ENCODE results near the gene PLPPR3. TPM values are rescaled to one million over a fixed set of nuclear protein-coding genes. Genes with fewer than 3 reads are reported as not detected.

Gene PLPPR3
- total RNA-seq, 1 donor from 2014 or later, result not detected

DNA sequence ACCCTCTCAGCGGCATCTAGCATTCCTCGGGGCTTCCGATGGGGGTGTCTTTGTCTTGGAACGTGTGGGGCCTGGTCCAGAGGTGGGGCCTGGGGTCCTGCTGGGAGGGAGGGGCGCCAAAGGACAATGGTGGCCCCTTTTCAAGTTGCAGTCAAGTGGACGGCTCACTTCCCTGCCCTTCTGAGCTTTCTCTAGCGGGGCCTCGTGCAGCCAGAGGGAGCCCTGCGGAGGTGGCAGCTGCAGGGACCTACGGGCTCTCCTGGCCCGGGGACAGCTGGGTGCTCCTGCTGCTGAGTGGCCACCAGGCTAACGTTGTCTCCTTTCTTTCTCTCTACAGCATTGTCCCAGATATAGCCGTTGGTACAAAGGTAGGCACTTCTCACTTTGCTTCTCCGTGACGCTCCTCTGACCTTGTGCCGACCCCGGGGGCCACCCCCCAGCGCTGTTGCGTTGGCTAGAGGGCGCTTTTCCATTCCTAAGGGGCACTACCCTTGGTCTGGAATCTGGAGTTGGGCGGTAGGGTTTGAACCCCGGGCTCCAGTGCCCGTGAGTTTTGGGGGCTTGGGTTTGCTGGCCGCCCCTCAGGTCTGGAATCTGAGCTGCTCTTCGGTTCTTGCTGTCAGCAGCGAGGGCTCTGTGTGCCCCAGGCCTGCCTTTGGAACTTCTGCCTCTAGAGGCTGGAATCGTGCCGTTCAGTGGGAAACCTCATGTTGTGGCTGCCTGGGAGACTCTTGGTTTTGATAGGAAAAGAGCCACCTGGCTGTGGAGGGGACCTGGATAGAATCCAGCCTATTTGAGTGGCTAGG, 22.5 kb downstream of the PLPPR3 start:
- DNase-seq (ENCODE audit: low spot score), result no peak
- Mint-ChIP-seq H3K4me1 (ENCODE audit: low read depth) (peaks cover 20% of the 10 kb centered on the region), H3K27me3 (ENCODE audit: low read depth) (no peaks in the 10 kb centered on the region), H3K4me3 (ENCODE audit: low read depth) (peak overlapping the region; percentile 86), H3K9me3 (no peaks in the 10 kb centered on the region), H3K27ac (peak overlapping the region; percentile 76), H3K36me3 (ENCODE audit: low read depth) (peaks cover 57% of the 10 kb centered on the region)
- intact Hi-C loops (cut with micrococcal nuclease), result loop anchor here (5.0 kb wide), 1 partner anchor 118 kb away; the partner anchor contains the start of gene KISS1R

DNA sequence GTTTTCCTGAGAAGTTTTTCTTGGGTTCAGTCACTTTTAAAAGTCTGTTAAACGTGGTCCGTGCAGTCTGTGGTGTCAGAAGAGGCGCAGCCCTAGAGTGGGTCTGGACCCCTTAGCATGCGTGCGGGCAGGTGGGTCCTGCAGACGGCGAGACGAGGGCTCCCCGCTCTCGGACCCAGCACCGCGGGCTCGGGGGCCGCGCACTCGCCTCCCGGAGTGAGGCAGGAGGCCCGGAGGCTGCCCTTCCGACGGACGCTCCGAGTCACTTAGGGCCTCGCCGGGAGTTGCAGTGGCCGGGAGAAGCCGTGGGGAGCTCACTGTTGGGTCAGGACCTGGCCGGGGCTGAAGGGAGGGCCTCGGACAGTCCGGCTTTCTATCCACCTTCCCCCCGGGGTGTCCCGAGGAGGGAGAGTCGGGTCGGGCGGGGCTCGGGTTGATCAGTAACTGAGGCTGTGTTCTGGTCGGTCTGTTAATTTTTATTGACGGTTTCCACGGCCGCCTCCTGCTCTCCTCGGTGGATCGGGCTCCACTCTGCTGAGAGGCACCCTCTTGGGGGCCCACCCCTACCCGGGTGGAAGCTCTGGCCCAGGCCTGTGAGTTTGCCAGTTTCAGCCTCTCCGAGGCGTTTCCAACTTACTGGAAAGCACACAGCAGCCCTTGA, 23.2 kb downstream of the PLPPR3 start:
- peaks cover 50% of the 10 kb centered on the region for H3K36me3 Mint-ChIP-seq (ENCODE audit: low read depth)
- H3K27me3 Mint-ChIP-seq (ENCODE audit: low read depth), result no peaks in the 10 kb centered on the region
- peaks cover 20% of the 10 kb centered on the region for H3K4me1 Mint-ChIP-seq (ENCODE audit: low read depth)
- DNase-seq (ENCODE audit: low spot score), result peak; percentile 23
- intact Hi-C loops (cut with micrococcal nuclease), result loop anchor here (5.0 kb wide), 1 partner anchor 119 kb away; the partner anchor contains the start of gene KISS1R
- H3K4me3 Mint-ChIP-seq (ENCODE audit: low read depth), result peak overlapping the region; percentile 86
- no peaks in the 10 kb centered on the region for H3K9me3 Mint-ChIP-seq
- peak overlapping the region; percentile 76 for H3K27ac Mint-ChIP-seq

- peaks cover 42% of the 10 kb centered on the region for H3K36me3 Mint-ChIP-seq (ENCODE audit: low read depth)
Measured at GRCh38 chr19:797528-798414, 24.0 kb downstream of the PLPPR3 start.

DNA sequence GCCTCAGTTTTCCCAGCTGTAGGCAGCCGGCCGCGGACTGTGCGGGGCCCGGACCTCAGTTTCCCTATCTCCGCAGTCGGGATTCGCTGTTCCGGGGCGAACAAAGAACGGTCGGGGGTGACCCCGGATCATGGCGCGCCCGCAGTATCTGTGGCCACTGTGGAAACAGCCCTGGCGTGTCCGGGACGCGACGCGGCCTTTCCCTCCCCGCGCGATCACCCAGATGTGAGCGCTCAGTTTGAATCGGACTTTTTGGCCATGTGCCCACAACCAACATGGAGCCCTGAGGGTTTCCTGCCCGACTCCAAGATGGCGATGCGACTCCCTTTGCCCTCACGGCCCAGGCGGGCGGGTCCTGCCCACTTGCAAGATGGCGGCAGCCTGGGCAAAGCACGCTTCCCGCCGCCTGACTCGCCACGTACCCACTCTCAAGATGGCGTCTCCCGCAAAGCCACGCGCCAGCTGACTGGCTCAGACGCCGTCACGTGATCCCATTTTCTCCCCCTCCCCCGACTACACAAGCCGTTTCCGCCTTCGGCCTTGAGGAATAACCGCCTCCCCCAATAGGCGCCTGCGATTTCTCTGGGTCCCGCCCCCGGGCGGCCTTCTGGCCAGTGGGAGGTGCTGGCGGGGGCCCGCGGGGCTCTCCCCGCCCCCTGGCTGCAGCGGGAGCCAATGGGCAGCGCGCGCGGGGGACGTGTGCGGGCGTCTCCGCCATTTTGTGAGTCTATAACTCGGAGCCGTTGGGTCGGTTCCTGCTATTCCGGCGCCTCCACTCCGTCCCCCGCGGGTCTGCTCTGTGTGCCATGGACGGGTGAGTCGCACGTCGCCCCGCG, 24.8 kb downstream of the PLPPR3 start, which contains the start of gene PTBP1:
PTBP1 (plus strand) TSS at position 761 of the 836 bp plus-strand sequence; CDS start at position 807, 46 bp downstream.
- DNase-seq (ENCODE audit: low spot score), result peak; percentile 100
- Mint-ChIP-seq H3K9me3 (no peaks in the 10 kb centered on the region), H3K27ac (peak within 1 kb of the TSS; percentile 93), H3K4me3 (ENCODE audit: low read depth) (peak within 1 kb of the TSS; percentile 91), H3K4me1 (ENCODE audit: low read depth) (peaks cover 20% of the 10 kb centered on the region), H3K36me3 (ENCODE audit: low read depth) (peaks cover 34% of the 10 kb centered on the region), H3K27me3 (ENCODE audit: low read depth) (no peaks in the 10 kb centered on the region)
- intact Hi-C loops (cut with micrococcal nuclease), result loop anchor here (1.0 to 5.0 kb wide), 6 partner anchors 117 to 226 kb away; partner anchors contain the start of genes KISS1R, POLRMT, RNF126 and RNU6-2

More at GRCh38 chr19:797528-798414, 24.0 kb downstream of the PLPPR3 start:
- intact Hi-C loops (cut with micrococcal nuclease), result loop anchor here (1.0 to 5.0 kb wide), 6 partner anchors 117 to 227 kb away; partner anchors contain the start of genes KISS1R, POLRMT, RNF126 and RNU6-2
- Mint-ChIP-seq H3K9me3 (no peaks in the 10 kb centered on the region), H3K27ac (peak overlapping the region; percentile 72), H3K27me3 (ENCODE audit: low read depth) (no peaks in the 10 kb centered on the region), H3K4me1 (ENCODE audit: low read depth) (peaks cover 20% of the 10 kb centered on the region), H3K4me3 (ENCODE audit: low read depth) (peak overlapping the region; percentile 86)
- peak; percentile 89 for DNase-seq (ENCODE audit: low spot score)

DNA sequence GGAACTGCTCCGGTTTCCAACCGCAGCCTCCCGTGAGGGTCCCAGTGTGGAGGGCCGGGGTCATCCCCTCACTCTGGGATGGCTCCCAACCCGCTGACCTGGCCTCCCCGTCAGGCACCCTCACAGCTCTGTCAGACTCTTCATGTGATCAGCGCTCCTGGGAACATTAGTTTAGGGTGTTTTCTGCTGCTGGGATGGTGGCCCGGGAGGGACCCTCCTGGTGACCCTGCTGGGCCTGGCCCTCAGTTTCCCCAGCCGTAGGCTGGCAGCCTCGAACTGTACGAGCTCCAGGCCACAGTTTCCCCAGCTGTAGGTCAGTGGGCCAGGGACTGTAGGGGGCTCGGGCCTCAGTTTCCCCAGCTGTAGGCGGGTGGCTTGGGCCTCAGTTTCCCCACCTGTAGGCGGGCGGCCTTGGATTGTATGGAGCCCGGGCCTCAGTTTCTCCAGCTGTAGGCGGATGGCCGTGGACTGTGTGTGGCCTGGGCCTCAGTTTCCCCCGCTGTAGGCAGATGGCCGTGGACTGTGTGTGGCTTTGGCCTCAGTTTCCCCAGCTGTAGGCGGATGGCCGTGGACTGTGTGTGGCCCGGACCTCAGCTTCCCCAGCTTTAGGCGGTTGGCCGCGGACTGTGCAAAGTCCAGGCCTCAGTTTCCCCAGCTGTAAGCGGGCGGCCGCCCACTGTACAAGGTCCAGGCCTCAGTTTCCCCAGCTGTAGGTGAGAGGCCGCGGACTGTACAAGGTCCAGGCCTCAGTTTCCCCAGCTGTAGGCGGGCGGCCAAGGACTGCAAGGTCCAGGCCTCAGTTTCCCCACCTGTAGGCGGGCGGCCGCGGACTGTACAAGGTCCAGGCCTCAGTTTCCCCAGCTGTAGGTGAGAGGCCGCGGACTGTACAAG, 25.8 kb downstream of the PLPPR3 start:
- Mint-ChIP-seq H3K4me3 (ENCODE audit: low read depth) (no peak overlapping the region), H3K4me1 (ENCODE audit: low read depth) (peaks cover 18% of the 10 kb centered on the region), H3K9me3 (no peaks in the 10 kb centered on the region), H3K27me3 (ENCODE audit: low read depth) (no peaks in the 10 kb centered on the region), H3K27ac (no peak overlapping the region), H3K36me3 (ENCODE audit: low read depth) (peaks cover 25% of the 10 kb centered on the region)
- intact Hi-C loops (cut with micrococcal nuclease), result loop anchor here (2.0 to 5.0 kb wide), 3 partner anchors 121 to 225 kb away; partner anchors contain the start of genes KISS1R and RNF126
- DNase-seq (ENCODE audit: low spot score), result no peak

DNA sequence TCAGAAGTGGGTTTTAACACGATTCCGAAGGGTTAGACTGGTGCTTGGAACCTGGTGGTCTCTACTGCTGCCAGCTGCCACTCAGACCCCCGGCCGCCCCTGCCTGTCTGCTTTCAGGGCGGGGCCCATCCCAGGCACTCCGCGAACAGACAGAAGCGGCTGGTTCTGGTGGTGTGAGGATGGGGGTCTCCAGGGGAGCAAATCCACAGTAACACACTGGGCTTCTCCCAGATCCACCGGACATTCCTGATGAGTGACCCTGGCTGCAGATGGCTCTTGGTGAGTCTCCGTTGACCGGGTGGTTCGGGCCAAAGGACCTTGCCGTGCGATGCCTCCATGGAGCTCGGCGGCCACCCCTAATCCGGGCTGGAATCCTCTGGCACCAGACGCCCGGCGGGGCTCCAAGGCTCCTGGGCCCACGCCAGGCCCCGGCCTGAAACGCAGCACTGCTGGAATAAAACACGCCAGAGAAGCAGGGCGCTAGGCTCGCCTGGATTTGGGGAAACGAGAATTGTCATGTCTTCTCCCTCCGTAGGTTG, 26.6 kb downstream of the PLPPR3 start:
- Mint-ChIP-seq H3K27me3 (ENCODE audit: low read depth) (no peaks in the 10 kb centered on the region), H3K9me3 (no peaks in the 10 kb centered on the region), H3K36me3 (ENCODE audit: low read depth) (peaks cover 19% of the 10 kb centered on the region), H3K27ac (no peak overlapping the region), H3K4me1 (ENCODE audit: low read depth) (peaks cover 12% of the 10 kb centered on the region), H3K4me3 (ENCODE audit: low read depth) (no peak overlapping the region)
- DNase-seq (ENCODE audit: low spot score), result no peak
- intact Hi-C loops (cut with micrococcal nuclease), result loop anchor here (5.0 kb wide), 1 partner anchor 122 kb away; the partner anchor contains the start of gene KISS1R

DNA sequence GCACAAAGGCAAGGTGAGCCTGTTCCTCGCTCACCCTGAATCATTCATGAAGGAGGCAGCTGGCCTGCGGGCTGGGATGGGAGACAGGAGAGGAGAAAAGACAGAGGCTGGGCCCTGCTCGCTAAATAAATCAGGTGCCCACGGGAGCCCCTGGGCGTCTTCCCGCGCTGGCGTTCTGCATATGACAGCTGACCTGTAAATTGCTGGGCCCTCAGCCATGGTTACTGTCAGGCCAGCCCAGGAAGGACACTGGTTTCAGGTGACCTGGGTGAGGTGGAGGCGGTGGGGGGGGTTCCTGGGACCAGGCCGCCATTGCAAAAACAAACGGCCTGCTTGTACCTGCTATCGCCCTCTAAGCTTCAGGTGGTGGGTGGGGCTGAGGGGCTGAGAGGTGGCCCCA, 27.9 kb downstream of the PLPPR3 start:
- peaks cover 6% of the 10 kb centered on the region for H3K36me3 Mint-ChIP-seq (ENCODE audit: low read depth)
- H3K4me1 Mint-ChIP-seq (ENCODE audit: low read depth), result peaks cover 2% of the 10 kb centered on the region
- DNase-seq (ENCODE audit: low spot score), result no peak
- intact Hi-C loops (cut with micrococcal nuclease), result no loop called here
- no peak overlapping the region for H3K4me3 Mint-ChIP-seq (ENCODE audit: low read depth)
- H3K27me3 Mint-ChIP-seq (ENCODE audit: low read depth), result peaks cover 10% of the 10 kb centered on the region
- H3K9me3 Mint-ChIP-seq, result no peaks in the 10 kb centered on the region
- H3K27ac Mint-ChIP-seq, result no peak overlapping the region

- Mint-ChIP-seq H3K9me3 (no peaks in the 10 kb centered on the region), H3K4me3 (ENCODE audit: low read depth) (no peak overlapping the region), H3K27me3 (ENCODE audit: low read depth) (peaks cover 10% of the 10 kb centered on the region), H3K27ac (no peak overlapping the region), H3K4me1 (ENCODE audit: low read depth) (peaks cover 2% of the 10 kb centered on the region), H3K36me3 (ENCODE audit: low read depth) (no peaks in the 10 kb centered on the region)
- intact Hi-C loops (cut with micrococcal nuclease), result no loop called here
- no peak for DNase-seq (ENCODE audit: low spot score)
Measured at GRCh38 chr19:792306-792885, 29.4 kb downstream of the PLPPR3 start.

DNA sequence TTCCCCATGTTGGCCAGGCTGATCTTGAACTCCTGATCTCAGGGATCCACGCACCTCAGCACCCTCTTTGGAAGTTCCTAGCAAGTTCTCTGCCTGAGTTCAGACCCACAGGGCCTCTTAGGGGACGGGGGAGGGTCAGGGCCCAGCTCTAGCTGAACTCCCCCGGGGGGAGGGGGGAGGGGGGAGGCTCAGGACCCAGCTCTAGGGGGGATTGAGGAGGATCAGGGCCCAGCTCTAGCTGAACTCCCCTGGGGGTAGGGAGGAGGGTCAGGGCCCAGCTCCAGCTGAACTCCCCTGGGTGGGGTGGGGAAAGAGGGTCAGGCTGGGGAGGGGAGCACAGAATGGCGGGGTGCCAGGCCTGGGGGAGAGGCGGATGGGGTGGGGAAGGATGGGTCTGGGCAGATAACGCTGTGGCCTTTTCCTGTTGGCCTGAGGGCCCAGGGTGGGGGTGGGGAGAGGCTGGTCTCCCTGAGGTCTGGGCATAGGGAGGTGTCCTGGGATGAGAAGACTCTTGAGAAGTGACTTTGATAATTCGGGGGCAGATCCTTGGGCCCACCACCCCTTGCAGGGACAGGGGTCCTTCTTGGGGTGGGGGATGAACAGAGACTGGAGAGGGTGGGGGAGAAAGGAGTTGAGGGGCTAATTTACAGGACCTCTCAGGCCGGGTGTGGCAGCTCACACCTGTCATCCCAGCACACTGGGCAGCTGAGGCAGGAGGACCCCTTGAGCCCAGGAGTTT, 30.0 kb downstream of the PLPPR3 start:
- intact Hi-C loops (cut with micrococcal nuclease), result no loop called here

DNA sequence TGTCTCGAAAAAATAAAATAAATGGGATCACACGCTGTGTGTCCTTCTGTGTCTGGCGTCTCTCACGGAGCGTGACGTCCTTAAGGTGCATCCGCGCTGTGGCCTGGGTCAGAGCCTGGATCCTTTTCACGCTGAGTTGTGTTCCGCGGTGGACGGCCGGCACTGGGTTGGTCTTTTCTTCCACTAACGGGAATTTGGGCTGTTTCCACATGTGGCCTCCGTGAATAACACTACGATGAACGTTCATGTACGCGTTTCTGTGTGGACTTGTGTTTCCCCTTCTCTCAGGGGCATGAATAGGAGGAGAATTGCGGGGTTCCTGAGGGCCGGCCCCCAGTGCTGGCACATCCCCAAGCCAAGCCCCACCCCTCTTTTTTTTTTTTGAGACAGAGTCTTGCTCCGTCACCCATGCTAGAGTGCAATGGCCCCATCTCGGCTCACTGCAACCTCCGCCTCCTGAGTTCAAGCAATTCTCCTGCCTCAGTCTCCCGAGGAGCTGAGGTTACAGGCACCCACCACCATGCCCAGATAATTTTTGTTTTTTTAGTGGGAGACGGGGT, 30.7 kb downstream of the PLPPR3 start:
- Mint-ChIP-seq H3K4me1 (ENCODE audit: low read depth) (no peaks in the 10 kb centered on the region), H3K4me3 (ENCODE audit: low read depth) (no peak overlapping the region), H3K36me3 (ENCODE audit: low read depth) (no peaks in the 10 kb centered on the region), H3K27me3 (ENCODE audit: low read depth) (peaks cover 10% of the 10 kb centered on the region), H3K9me3 (no peaks in the 10 kb centered on the region), H3K27ac (no peak overlapping the region)
- intact Hi-C loops (cut with micrococcal nuclease), result no loop called here
- no peak for DNase-seq (ENCODE audit: low spot score)

More for the DNA sequence above, 30.0 kb downstream of the PLPPR3 start:
- no peak overlapping the region for H3K4me3 Mint-ChIP-seq (ENCODE audit: low read depth)
- H3K4me1 Mint-ChIP-seq (ENCODE audit: low read depth), result peaks cover 2% of the 10 kb centered on the region
- no peak for DNase-seq (ENCODE audit: low spot score)
- no peaks in the 10 kb centered on the region for H3K36me3 Mint-ChIP-seq (ENCODE audit: low read depth)
- no peak overlapping the region for H3K27ac Mint-ChIP-seq
- H3K27me3 Mint-ChIP-seq (ENCODE audit: low read depth), result peaks cover 10% of the 10 kb centered on the region
- H3K9me3 Mint-ChIP-seq, result no peaks in the 10 kb centered on the region
